OCI-LY7 (cell line): Measurements from ENCODE around the gene FAM47E.

Experiments
- CTCF ChIP-seq: fragments of 200-600 bp; sonication (generic); conservative IDR thresholded peaks from 2 replicates; pipeline ENCODE4 v1.5.1; 2014; ENCODE audit warnings: mild to moderate bottlenecking, antibody characterized with exemption, low read length, moderate library complexity, mixed read lengths
- EZH2phosphoT487 ChIP-seq: fragments of 200-600 bp; sonication (generic); IDR thresholded peaks from 2 replicates; pipeline ENCODE4 v1.6.1; 2018; ENCODE audit warnings: low read depth, borderline replicate concordance, mild to moderate bottlenecking, mixed run types, antibody characterized with exemption, low read length, moderate library complexity, mixed read lengths

GRCh38 chr4:76235407-76235806 lies 16.1 kb upstream of the FAM47E start:
- no peak for TF ChIP-seq CTCF
- TF ChIP-seq EZH2phosphoT487: no peak
